Stimulated activated CD4-positive, alpha-beta T cell treated with anti-CD3 and anti-CD28 coated beads, Interleukin-2, amount 100 ng/mL, for 4 hours (primary cell): ENCODE measurements around the gene PID1.
"Not testable (repeated sequence)": the region's sequence is repeated elsewhere in the genome, so short reads cannot be mapped to it uniquely, and the experiment has no call there.

Experiments
- DNase-seq: peaks from one replicate; pipeline ENCODE4 v3.0.0-alpha.2; 2020; ENCODE audit warnings: low read depth

Gene PID1

DNA sequence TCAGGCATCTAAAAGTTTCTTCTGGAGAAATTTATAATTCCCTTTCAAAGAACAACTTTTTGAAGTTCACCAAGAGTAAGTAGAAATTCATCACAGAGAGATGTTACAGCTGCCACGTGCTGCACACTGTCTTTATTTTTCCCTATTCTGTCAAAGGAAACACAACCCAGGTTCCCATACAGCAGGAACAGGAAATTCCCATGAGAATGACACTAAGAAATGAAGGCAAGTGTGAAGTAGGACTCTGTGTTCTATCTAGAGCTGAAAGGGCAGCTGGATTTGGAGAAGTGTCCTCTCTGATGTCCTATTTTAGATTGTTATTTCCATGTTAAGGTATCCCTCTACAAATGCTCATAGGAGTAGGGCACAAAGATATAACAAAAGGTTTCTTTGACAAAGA, 58.8 kb downstream of the PID1 start:
- DNase-seq: no peak

DNA sequence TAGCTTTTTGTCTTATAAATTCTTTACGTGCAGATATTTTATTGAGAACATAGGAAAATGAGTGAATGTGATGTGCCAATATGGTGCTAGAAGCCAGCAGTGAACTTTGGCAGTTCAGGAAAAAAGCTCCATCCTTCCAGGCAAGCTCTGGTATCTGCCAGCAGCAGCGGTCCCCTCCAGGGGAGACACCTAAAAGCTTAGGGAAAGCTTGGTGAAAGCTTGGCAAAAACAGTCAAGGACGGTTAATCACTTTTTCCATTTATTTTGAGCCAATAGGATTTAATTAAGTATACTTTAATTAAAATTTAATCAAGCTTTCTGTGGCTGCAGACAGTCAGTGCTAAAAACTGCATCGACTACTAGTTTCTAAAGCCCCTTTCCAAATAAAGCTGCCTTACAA, 60.4 kb downstream of the PID1 start:
- no peak for DNase-seq

DNA sequence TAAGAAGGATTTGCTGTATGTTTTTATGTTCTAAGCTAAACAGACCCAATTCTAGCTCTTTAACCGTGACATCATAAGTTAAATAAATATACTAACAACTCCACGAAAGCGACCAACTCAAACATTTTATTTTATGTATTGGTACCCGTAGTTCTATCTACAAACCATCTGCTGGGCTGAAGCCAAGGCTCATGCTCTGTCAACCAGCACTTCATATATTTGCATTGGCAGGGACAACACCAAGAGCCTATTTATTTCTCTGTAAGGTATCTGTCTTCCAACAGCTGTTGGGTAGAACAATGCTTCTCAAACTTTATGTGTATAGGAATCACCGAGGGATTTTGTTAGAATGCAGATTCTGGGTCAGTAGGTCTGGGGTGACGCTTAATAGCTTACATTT, 64.5 kb downstream of the PID1 start:
- no peak for DNase-seq

DNA sequence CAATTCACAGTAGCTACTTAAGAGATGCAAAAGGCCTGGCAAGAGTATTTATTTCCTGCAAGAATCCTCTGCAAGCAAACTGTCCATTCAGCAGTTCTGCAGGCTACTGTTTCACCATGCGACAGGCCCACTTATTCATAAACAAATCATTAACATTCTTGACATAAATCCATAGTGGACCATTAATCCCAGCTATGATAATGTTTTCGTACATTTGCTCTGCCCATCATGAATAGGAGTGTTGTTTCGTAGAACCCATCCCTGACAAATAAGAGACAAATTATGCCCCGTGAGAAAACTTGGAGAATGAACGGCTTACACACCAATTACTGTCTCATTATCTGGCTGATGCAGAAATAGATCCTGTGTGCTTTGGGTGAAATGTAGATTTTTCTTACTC, 65.4 kb downstream of the PID1 start:
- DNase-seq: no peak

DNA sequence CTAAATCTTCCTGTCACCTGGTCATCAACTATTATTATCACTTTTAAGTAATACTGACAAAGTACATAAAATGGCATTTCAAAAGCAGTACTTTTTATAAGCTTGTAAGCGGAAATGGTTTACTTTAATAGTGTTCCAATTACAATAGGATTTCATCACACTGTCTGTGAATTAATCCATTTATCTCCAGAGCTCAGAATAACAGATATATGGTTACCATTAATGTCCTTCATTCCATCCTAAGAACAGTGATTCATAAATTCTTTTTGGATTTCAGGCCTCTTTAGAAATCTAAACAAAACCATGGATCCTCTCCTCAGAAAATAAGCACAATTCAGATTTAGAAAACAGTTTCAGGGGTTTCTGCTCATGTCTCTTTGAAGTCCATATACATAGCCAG, 68.4 kb downstream of the PID1 start:
- no peak for DNase-seq

DNA sequence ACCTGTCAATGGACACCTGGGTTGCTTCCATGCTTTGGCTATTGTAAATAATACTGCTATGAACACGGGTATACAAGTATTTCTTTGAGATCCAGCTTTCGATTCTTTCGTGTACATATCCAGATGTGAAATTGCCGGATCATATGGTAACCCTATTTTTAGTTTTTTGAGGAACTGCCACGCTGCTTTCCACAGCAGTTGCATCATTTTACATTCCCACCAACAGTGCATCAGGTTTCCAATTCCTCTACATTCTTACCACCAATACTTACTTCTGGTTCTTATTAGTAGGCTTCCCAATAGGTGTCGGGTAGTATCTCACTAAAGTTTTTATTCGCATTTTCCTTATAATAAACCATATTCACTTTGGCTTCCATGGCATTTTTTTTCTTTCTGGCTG, 69.6 kb downstream of the PID1 start:
- DNase-seq: no peak

DNA sequence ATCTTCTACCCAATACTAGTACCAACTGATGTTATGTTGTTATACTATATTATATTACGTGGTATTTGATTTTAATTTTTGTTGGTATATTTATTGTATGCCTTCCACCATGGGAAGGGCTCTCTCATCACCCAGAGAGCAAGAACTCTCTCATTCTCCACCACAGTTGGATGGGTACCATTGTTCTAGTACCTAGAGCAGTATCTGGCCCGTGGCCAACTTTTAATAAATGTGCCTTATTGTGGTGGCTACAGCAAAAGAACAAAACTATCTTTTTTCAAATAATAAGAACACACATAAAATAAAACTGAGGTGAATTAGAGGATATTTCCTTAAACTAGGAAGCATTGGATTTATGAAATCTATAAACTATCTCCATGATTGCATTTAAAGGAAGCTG, 71.8 kb downstream of the PID1 start:
- DNase-seq: no peak

DNA sequence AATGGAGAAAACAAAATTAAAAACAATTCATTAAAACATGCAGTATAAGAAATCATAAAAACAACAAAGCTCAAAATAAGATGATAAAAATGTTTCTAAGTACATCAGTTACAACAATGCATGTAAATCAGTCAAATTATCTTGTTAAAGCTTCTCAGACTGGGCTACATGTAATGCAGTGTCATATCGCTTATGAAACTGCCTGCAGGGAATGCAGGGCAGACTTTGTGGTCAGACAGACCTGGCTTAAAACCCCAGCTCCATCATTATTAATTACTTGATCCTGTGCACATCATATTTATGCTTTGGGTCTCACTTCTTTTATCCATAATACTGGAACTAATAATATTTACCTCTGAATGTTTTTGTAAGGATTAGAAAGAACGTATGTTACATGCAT, 74.6 kb downstream of the PID1 start:
- DNase-seq: no peak

DNA sequence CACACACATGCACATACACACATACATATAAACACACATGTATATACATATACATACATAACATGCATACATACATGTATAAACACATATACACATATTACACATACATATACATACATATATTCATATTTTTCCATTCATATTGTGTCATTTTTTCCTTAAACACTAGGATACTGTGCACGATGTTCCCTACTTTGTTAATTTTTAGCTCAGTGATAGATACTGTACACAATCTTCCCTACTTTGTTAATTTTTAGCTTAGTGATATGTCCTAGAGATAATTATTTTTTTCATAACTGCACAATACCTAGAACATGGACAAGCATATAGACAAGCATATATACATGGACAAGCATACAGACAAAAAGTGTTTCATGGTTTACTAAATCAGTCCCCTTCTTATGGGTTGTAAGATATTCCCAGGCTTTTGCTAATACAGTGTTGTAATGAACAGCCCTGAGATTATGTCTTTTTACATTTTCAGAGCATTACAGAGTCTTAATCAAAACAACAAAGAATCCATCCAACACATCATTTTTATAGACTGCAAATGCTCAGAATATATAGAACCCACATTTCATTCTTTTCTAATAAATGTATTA, 75.6 kb downstream of the PID1 start:
- DNase-seq: no peak

DNA sequence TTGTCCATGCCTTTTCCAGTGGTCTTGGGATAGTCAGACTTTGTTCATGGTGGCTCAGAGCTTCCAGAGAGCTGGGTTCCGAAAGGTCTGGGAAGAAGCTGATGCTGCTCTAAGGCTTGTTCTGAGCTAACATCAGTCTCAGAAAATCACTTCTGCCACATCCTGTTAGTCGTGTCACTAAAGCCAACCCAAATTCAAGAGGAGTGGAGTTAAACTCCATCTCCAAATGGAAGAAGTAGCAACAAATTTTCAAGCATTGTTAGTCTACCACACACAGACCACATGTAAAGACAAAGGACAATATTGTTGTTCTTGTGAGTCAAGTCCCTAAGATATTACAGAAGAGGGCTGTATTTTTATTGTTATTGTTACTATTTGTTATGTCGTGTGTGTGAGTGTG, 77.8 kb downstream of the PID1 start:
- no peak for DNase-seq

DNA sequence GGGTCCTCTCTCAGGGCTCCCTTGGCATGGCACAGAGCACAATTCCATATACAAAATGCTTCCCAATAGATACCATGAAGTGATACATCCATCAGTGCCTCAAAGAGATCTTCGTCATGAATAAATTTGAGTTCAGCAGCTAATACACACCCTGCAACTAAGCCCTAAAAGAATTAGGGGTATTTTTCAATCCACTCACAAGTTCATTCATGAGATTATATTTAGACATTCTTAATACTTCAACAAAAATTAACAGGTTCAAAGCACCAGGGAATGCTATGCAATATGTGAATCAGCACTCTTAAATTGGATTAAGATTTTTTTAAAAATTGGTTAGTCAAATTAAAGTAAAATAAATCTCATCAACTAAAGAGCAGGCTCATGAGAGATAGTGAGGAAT, 79.7 kb downstream of the PID1 start:
- no peak for DNase-seq

DNA sequence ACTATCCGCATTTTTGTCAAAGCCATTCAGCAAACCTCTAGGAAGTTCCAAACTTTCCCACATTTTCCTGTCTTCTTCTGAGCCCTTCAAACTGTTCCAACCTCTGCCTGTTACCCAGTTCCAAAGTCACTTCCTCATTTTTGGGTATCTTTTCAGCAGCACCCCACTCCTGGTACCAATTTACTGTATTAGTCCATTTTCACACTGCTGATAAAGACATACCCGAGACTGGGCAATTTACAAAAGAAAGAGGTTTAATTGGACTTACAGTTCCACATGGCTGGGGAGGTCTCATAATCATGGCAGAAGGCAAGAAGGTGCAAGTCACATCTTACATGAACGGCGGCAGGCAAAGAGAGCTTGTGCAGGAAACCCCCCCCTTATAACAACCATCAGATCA, 84.0 kb downstream of the PID1 start:
- not testable (repeated sequence) for DNase-seq

DNA sequence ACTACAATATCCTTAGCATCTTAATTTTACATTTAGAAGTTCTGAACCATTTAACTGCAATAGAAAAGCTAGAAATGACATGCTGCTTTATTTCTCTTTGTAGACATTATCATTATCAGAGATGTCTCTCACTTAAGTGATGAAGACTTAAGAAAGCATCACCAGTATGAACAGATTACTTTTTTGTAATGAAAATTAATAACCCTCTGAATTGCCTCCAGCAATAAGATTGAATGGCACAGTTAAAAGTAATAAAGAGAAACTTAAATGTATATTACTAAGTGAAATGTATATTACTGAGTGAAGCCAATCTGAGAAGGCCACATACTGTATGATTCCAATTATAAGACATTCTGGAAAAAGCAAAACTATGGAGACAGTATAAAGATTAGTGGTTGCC, 89.4 kb downstream of the PID1 start:
- no peak for DNase-seq

DNA sequence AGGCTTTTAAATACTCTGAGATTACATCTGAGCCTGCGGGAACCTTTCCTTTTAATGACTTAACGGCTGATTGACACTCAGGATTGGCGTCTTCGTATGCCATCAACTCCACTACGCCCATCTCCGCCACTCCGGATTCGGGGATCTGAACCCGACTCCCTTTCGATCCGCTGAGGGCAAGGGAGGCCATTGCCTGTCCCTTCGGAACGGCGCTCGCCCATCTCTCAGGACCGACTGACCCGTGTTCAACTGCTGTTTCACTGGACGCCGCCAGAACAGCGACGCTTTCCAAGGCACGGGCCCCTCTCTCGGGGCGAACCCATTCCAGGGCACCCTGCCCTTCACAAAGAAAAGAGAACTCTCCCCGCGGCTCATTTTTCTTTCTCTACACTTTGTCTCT, 90.4 kb downstream of the PID1 start:
- DNase-seq: no peak

DNA sequence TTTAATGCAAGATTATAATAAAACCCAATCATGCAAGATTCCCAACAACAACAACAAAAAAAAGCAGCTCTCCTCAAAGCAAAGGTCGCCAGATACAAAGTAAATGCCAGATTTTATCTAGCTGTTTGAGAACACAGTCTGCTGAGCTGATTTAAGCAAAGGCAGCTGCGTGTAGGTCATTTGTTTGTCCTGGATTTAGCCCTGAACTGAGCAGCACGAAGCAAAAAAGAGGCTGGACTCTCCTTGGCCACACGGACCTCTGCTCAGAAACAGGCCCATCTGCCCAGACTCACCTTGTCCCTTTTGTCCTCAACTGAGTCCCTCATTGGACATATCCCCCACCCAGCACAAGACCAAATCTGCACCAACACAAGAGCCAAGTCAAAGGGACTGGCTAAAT, 91.5 kb downstream of the PID1 start:
- DNase-seq: no peak

DNA sequence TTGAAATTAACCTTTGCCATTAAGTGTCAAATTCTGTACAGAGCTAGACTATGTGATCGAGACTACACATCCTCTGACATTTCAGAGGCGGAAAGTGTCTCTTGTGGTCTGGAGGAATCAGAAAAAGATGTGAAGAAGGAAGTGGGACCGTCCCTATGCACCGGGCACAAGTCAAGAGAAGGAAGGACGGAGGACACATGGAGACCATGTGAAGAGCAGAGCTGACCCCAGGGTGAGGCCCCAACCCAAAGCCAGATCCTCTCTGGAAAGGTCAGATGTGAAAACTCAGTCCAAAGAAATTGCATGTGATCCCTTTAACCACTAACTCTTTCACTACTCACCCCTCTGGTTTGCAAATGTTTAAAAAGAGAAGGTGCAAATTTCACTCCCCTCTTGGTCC, 92.4 kb downstream of the PID1 start:
- no peak for DNase-seq

DNA sequence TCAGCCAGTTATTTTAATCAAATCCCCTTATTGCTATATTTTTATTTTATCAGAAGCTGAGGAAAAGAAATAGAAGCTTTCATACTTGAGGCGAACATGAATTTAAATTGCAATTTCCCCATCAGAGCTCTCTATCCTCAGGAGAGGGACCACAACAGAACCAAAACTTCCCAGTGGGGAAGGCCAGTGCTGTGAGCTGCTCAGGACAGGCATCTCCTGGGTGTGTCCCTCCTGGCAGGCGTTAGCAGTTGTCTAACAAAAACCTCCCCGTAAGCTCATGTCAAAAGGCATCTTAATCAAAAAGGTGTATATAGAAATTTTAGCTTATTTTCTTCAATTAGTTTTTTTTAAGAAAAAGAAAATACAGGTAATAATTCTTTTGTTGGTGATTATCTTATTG, 93.0 kb downstream of the PID1 start:
- no peak for DNase-seq

DNA sequence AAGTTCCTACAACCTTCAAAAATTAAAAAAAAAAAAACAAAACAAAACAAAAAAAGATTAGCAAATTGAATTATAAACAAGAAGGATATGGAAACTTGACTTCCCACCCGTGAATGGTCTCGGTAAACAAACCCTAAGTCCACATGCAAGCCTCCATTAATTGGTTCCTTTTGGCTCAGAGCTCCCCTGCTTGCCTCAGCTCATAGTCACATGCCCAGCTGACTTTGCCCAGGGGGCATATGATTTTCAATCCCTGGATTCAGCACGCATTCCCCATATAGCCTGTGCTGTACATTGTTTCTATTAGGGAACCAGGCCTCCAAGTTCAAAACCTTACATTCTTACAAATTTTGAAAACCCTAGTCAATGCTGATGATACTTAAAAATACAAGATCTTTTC, 95.0 kb downstream of the PID1 start:
- no peak for DNase-seq

DNA sequence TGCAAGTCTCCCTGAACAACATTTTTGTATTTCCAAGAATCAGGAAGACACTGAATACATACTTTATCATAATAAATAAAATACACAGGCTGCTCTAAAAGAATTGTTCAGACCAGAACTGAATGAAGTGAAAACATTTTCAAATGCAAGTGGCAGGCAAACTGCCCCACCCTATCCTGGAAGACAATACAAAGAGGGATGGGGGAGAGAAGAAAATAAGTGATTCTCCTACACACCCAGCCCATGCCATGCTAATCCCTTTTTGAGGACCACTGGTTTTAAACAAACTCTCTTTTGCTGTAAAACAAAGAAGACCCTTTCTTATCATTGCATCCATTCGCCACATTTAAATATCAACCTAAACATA, 95.6 kb downstream of the PID1 start:
- DNase-seq: no peak

DNA sequence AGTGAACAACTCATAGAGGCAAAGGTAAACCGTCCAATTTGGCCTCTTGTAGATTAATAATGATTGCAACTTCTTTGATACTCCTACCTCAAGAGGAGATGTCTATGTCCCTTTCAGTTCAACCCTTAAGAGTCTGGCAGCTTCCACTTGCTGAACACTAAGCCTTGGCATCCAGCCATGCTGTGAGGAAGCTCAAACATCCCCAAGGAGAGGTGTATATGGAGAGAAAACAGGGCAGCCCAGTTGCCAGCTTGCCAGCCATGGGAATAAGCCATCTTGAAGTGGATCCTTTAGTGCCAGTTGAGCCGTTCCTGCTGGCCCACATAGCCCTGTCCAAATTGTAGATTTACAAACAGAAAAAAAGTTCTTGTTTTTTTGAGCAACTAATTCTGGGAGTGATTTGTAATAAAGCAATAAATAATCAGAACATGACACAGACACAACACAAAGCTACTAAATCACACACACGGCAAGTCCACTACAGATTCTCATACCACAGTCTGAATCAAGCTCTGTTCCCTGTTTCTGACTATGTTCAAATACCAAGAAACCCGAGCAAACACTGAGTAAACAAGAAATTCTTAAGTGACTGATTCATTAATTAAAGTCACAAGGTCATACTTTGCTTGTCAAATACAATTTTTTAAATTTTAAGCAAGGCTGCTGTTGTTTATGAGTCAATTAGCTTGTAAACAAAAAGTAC, 96.1 kb downstream of the PID1 start:
- no peak for DNase-seq

DNA sequence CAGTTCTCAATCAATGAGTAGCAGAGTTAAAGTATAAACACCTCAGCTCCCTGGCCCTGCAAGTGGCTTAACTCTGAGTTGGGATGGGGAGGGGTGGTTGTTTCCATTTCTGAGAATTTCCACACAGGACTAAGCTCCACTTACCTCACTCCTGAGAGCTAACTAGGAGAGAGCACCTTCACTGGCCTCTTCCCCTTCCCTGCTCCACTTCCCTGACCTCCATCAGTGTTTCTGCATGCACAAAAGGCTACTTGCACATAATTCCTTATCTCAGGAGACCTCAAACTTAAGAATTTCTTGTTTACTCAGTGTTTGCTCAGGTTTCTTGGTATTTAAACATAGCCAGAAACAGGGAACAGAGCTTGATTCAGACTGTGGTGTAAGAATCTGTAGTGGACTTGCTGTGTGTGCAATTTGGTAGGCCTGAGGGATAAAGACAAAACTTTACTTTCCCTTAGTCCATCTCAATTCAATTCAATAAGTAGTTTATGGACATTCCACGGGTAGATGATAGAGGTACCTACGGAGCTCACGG, 97.2 kb downstream of the PID1 start:
- DNase-seq: no peak

DNA sequence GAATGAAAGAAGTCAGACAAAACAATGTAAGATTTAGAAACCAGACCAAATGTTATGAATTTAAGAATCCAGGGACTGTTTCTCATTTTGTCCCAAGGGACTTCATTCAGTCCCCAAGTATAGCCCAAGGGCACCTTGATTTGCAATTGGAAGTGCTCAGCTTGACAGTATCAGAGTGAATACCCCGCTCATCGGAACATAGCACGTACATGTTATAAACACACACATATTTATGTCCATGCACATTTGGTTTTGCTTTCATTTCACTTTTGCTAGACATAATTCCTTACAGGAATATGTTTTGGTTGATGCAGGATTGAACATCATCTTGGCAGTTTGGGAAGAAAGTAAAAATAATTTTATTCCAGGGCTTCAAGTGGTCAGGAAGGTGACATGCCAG, 100.2 kb downstream of the PID1 start:
- no peak for DNase-seq

DNA sequence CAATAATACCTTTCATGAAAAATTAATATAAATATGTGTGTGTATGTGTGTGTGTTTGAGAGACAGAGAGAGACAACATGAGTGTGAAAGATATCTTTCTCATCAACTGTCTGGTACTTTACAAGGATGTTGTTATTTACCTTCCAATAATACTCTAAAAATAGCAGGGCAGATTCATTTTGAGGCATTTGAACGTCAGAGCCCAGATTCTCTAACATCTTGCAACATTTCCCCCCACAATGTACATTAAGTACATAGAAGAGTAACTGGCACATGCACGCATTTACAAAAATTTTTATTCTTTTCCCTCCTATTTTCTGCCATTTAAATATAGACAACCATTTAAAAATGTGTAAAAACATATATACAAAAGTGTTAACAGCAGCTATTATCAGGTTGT, 100.9 kb downstream of the PID1 start:
- DNase-seq: no peak

DNA sequence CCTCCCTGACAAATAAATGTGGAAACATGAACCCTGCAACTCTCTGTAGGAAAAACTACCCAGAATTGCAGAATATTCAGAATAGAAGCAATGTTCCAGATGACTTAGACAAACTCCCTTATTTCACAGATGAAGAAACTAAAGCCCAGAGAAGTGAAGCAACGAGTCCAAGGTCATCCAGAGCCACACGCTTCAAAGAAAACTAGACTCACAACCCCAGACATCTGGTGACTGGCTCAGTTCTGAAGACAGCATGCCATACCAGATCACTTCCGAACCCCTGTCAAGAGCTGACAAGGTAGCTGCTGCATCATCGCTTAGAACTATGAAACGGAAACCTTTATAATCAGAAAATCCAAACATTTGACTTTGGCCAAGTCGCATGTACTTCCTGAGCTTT, 101.3 kb downstream of the PID1 start:
- DNase-seq: no peak
